Fibroblast of pulmonary artery (primary cell): ENCODE measurements around the gene IFT74.

Experiments used
- DNase-seq: peaks from one replicate; pipeline ENCODE4 v3.0.0-alpha.2; 2010; ENCODE audit warnings: low read depth
- H3K4me3 ChIP-seq: replicated peaks from 2 replicates; pipeline ENCODE4 v1.5.1; 2011; ENCODE audit warnings: low read depth, mild to moderate bottlenecking, control low read depth, low read length, moderate library complexity
- CTCF ChIP-seq: IDR thresholded peaks from 2 replicates; pipeline ENCODE4 v1.5.1; 2011; ENCODE audit warnings: mild to moderate bottlenecking, control low read depth, low read length, inconsistent platforms; ENCODE audit errors: missing control alignments

Gene IFT74

GRCh38 chr9:27005491-27005890 is 49.3 kb downstream of the IFT74 start, which contains the start of gene LRRC19:
LRRC19 (minus strand) TSS chr9:27005672; CDS start chr9:26999694, 5,978 bp downstream.
- H3K4me3 ChIP-seq, result no peak within 1 kb of the TSS
- DNase-seq, result no peak
- TF ChIP-seq CTCF, result no peak

- DNase-seq, result peak; percentile 32
- no peak for TF ChIP-seq CTCF
- H3K4me3 ChIP-seq, result no peak overlapping the region
Measured at GRCh38 chr9:27019589-27019988, 63.4 kb downstream of the IFT74 start.

- no peak overlapping the region for H3K4me3 ChIP-seq
- no peak for DNase-seq
- no peak for TF ChIP-seq CTCF
Measured at GRCh38 chr9:27022920-27023319, 66.7 kb downstream of the IFT74 start.

GRCh38 chr9:27029186-27029585 is 73.0 kb downstream of the IFT74 start:
- no peak overlapping the region for H3K4me3 ChIP-seq
- no peak for TF ChIP-seq CTCF
- no peak for DNase-seq

- peak; percentile 70 for DNase-seq
- TF ChIP-seq CTCF, result peak; percentile 85
- no peak overlapping the region for H3K4me3 ChIP-seq
Measured at GRCh38 chr9:27033815-27034403, 77.7 kb downstream of the IFT74 start.

GRCh38 chr9:27037499-27037898 is 81.3 kb downstream of the IFT74 start:
- no peak for TF ChIP-seq CTCF

GRCh38 chr9:27041746-27042145 is 85.5 kb downstream of the IFT74 start:
- no peak overlapping the region for H3K4me3 ChIP-seq
- no peak for TF ChIP-seq CTCF
- no peak for DNase-seq

More at GRCh38 chr9:27037499-27037898, 81.3 kb downstream of the IFT74 start:
- DNase-seq, result no peak
- no peak overlapping the region for H3K4me3 ChIP-seq
